ENCODE data around the gene STX8. TPM values are rescaled to one million over a fixed set of nuclear protein-coding genes. Genes with fewer than 3 reads are reported as not detected.

STX8 gene
- 48.4 and 55.1 TPM in 2 replicates for polyA plus RNA-seq (2013)

DNA sequence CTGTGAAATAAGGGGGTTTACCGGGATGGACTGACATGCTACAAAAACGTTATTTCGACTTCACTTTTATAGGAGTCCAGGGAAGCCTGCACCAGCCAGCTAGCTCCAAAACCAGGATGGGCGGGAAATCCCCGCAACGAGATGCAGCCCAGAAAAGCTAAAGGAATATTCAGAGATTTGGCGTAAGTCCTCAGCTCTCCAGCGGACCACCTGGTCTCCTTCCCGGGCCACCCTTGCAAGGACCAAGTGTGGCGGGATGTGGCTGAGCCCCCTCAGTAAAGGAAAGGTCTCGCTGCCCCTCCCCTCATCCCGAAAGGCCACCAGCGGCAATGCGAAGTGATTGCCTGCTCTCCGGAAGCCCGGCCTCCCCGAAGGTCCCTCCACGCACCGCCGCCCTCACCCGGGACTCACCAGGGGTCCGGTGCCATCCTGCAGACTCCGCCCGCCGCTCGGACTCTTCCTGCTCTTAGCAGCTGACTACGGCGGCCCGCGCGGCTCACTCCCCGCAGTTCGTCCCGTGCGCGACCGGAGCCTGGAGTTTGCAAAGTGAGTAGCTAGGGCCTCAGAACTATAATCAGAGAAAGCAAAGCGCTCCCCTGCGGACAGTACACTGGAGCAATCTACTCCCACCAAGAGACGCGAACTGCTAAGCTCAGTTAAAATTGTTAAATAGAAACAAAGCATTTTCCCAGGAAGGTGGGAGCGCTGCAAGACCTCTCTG, at the start of gene STX8:
TSS of gene STX8 (minus strand) at position 440 of the 721 bp plus-strand sequence. CDS start at position 428, 12 bp downstream.
- Histone ChIP-seq H2BK5ac (ENCODE audit: low read depth, low read length, poor library complexity) (peak within 1 kb of the TSS; percentile 19), H4K12ac (ENCODE audit: low read depth, low read length) (peak within 1 kb of the TSS; percentile 93), H3K27ac (ENCODE audit: low read depth, low read length) (peak within 1 kb of the TSS; percentile 7), H3K4me1 (ENCODE audit: control insufficient read depth in 1 of 2, insufficient read depth in 2 of 2, low read length in 2 of 2) (peaks cover 4 to 5% of the 10 kb centered on the region in 2 experiments), H2BK12ac (ENCODE audit: low read length) (no peak within 1 kb of the TSS), H3K18ac (ENCODE audit: low read length) (peak within 1 kb of the TSS; percentile 74), H3K4me2 (ENCODE audit: low read length) (peak within 1 kb of the TSS; percentile 92), H3K27me3 (ENCODE audit: insufficient read depth, low read length) (no peaks in the 10 kb centered on the region), H3K4ac (ENCODE audit: low read depth, low read length) (peak within 1 kb of the TSS; percentile 74), H3K79me2 (ENCODE audit: control insufficient read depth, insufficient read depth, low read length, poor library complexity) (peaks cover 4% of the 10 kb centered on the region), H3K4me3 (ENCODE audit: low read depth, low read length) (peak within 1 kb of the TSS; percentile 89), H3K14ac (ENCODE audit: low read length) (peak within 1 kb of the TSS; percentile 65), H2AK5ac (ENCODE audit: low read length) (no peak within 1 kb of the TSS), H3K9ac (ENCODE audit: low read length) (peak within 1 kb of the TSS; percentile 78), H4K91ac (ENCODE audit: low read depth, low read length) (peak within 1 kb of the TSS; percentile 21), H2AFZ (ENCODE audit: insufficient read depth, low read length, poor library complexity) (peak within 1 kb of the TSS; percentile 95), H3K9me3 (ENCODE audit: insufficient read depth, low read depth, low read length) (no peaks in the 10 kb centered on the region), H4K8ac (ENCODE audit: low read depth, low read length) (peak within 1 kb of the TSS; percentile 96), H2BK120ac (ENCODE audit: insufficient read depth, low read length, poor library complexity) (peak within 1 kb of the TSS; percentile 74), H3K36me3 (ENCODE audit: control insufficient read depth in 1 of 2, insufficient read depth in 2 of 2, low read length in 2 of 2) (no peaks in the 10 kb centered on the region), H3K23ac (ENCODE audit: low read length) (no peak within 1 kb of the TSS), H3K79me1 (ENCODE audit: low read length) (peaks cover 3% of the 10 kb centered on the region)
- DNase-seq: peak; percentile 75 to 87
- no CpG with 5 or more reads among the region's 42 CpGs for WGBS (ENCODE audit: extremely low coverage, insufficient coverage, insufficient read length)

DNA sequence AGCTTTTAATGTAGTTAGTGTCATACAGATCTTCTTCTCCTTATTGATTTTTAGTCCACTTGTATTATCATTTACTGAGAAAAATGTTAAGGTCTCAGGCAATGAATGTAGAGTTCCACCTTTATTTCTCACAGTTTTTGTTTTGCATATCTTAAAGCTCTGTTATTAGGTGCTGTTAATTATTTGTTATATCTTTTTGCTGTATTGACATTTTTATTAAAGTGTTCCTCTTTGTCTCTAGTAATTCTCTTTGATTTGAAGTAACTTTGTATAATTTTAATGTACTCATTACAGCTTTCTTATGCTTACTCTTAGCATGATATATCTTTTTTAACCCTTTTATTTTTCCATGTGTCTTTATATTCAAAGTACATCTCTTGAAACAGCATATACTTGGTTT, 47.3 kb upstream of the STX8 start:
- Histone ChIP-seq H2AFZ (ENCODE audit: insufficient read depth, low read length, poor library complexity) (no peak overlapping the region), H3K4me2 (ENCODE audit: low read length) (no peak overlapping the region), H3K23ac (ENCODE audit: low read length) (no peak overlapping the region), H3K79me2 (ENCODE audit: control insufficient read depth, insufficient read depth, low read length, poor library complexity) (no peaks in the 10 kb centered on the region), H3K14ac (ENCODE audit: low read length) (no peak overlapping the region), H3K27me3 (ENCODE audit: insufficient read depth, low read length) (no peaks in the 10 kb centered on the region), H3K36me3 (ENCODE audit: control insufficient read depth in 1 of 2, insufficient read depth in 2 of 2, low read length in 2 of 2) (no peaks in the 10 kb centered on the region), H2BK120ac (ENCODE audit: insufficient read depth, low read length, poor library complexity) (no peak overlapping the region), H4K12ac (ENCODE audit: low read depth, low read length) (no peak overlapping the region), H3K4ac (ENCODE audit: low read depth, low read length) (no peak overlapping the region), H3K4me1 (ENCODE audit: control insufficient read depth in 1 of 2, insufficient read depth in 2 of 2, low read length in 2 of 2) (no peaks in the 10 kb centered on the region), H3K27ac (ENCODE audit: low read depth, low read length) (no peak overlapping the region), H3K79me1 (ENCODE audit: low read length) (no peaks in the 10 kb centered on the region), H2AK5ac (ENCODE audit: low read length) (no peak overlapping the region), H3K4me3 (ENCODE audit: low read depth, low read length) (no peak overlapping the region), H3K9ac (ENCODE audit: low read length) (no peak overlapping the region), H3K9me3 (ENCODE audit: insufficient read depth, low read depth, low read length) (peaks cover 1% of the 10 kb centered on the region), H2BK12ac (ENCODE audit: low read length) (no peak overlapping the region), H4K8ac (ENCODE audit: low read depth, low read length) (no peak overlapping the region), H2BK5ac (ENCODE audit: low read depth, low read length, poor library complexity) (no peak overlapping the region), H4K91ac (ENCODE audit: low read depth, low read length) (no peak overlapping the region), H3K18ac (ENCODE audit: low read length) (no peak overlapping the region)
- DNase-seq: no peak

GRCh38 chr17:9615486-9615885, 39.9 kb upstream of the STX8 start:
- no peak overlapping the region for H3K4me2 ChIP-seq (ENCODE audit: low read length)
- WGBS (ENCODE audit: extremely low coverage, insufficient coverage, insufficient read length): no CpG with 5 or more reads among the region's 2 CpGs
- H4K12ac ChIP-seq (ENCODE audit: low read depth, low read length): no peak overlapping the region
- DNase-seq: peak; percentile 42 to 57
- no peak overlapping the region for H3K18ac ChIP-seq (ENCODE audit: low read length)
- H2AFZ ChIP-seq (ENCODE audit: insufficient read depth, low read length, poor library complexity): no peak overlapping the region
- no peak overlapping the region for H2AK5ac ChIP-seq (ENCODE audit: low read length)
- H2BK5ac ChIP-seq (ENCODE audit: low read depth, low read length, poor library complexity): no peak overlapping the region
- no peaks in the 10 kb centered on the region for H3K36me3 ChIP-seq (ENCODE audit: control insufficient read depth in 1 of 2, insufficient read depth in 2 of 2, low read length in 2 of 2)
- H3K27ac ChIP-seq (ENCODE audit: low read depth, low read length): no peak overlapping the region
- no peaks in the 10 kb centered on the region for H3K27me3 ChIP-seq (ENCODE audit: insufficient read depth, low read length)
- H2BK12ac ChIP-seq (ENCODE audit: low read length): no peak overlapping the region
- no peaks in the 10 kb centered on the region for H3K4me1 ChIP-seq (ENCODE audit: control insufficient read depth in 1 of 2, insufficient read depth in 2 of 2, low read length in 2 of 2)
- no peak overlapping the region for H3K4me3 ChIP-seq (ENCODE audit: low read depth, low read length)
- H3K9me3 ChIP-seq (ENCODE audit: insufficient read depth, low read depth, low read length): no peaks in the 10 kb centered on the region
- H2BK120ac ChIP-seq (ENCODE audit: insufficient read depth, low read length, poor library complexity): no peak overlapping the region
- H3K14ac ChIP-seq (ENCODE audit: low read length): no peak overlapping the region
- H3K9ac ChIP-seq (ENCODE audit: low read length): no peak overlapping the region
- H3K79me1 ChIP-seq (ENCODE audit: low read length): no peaks in the 10 kb centered on the region
- H4K91ac ChIP-seq (ENCODE audit: low read depth, low read length): no peak overlapping the region
- H3K4ac ChIP-seq (ENCODE audit: low read depth, low read length): no peak overlapping the region
- H4K8ac ChIP-seq (ENCODE audit: low read depth, low read length): no peak overlapping the region
- H3K79me2 ChIP-seq (ENCODE audit: control insufficient read depth, insufficient read depth, low read length, poor library complexity): no peaks in the 10 kb centered on the region
- H3K23ac ChIP-seq (ENCODE audit: low read length): no peak overlapping the region

DNA sequence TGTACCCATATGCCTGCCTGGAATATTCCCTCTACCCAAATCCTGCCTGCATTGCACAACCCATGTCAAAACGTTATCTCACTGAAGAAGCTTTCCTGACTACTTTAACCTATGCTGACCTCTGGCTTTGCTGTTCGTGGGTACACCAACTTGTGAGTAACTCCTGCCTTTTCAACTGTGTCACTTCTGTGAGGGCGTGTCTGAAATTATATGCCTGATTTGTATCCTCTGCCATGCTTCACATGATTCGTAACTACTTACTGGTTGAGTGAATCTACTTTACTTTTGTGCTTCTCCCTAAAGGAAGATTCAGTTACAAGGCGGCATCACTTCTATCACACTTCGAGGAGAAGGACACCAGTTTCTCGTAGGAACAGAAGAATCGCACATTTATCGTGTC, 36.4 kb upstream of the STX8 start:
- Histone ChIP-seq H3K4me3 (ENCODE audit: low read depth, low read length) (no peak overlapping the region), H2BK12ac (ENCODE audit: low read length) (no peak overlapping the region), H2BK5ac (ENCODE audit: low read depth, low read length, poor library complexity) (no peak overlapping the region), H3K23ac (ENCODE audit: low read length) (no peak overlapping the region), H4K12ac (ENCODE audit: low read depth, low read length) (no peak overlapping the region), H3K18ac (ENCODE audit: low read length) (no peak overlapping the region), H3K27me3 (ENCODE audit: insufficient read depth, low read length) (no peaks in the 10 kb centered on the region), H3K79me2 (ENCODE audit: control insufficient read depth, insufficient read depth, low read length, poor library complexity) (no peaks in the 10 kb centered on the region), H3K27ac (ENCODE audit: low read depth, low read length) (no peak overlapping the region), H2AFZ (ENCODE audit: insufficient read depth, low read length, poor library complexity) (no peak overlapping the region), H4K91ac (ENCODE audit: low read depth, low read length) (no peak overlapping the region), H3K79me1 (ENCODE audit: low read length) (no peaks in the 10 kb centered on the region), H2BK120ac (ENCODE audit: insufficient read depth, low read length, poor library complexity) (no peak overlapping the region), H4K8ac (ENCODE audit: low read depth, low read length) (no peak overlapping the region), H3K4me2 (ENCODE audit: low read length) (no peak overlapping the region), H3K36me3 (ENCODE audit: control insufficient read depth in 1 of 2, insufficient read depth in 2 of 2, low read length in 2 of 2) (no peaks in the 10 kb centered on the region), H3K9me3 (ENCODE audit: insufficient read depth, low read depth, low read length) (no peaks in the 10 kb centered on the region), H3K9ac (ENCODE audit: low read length) (no peak overlapping the region), H3K4me1 (ENCODE audit: control insufficient read depth in 1 of 2, insufficient read depth in 2 of 2, low read length in 2 of 2) (no peaks in the 10 kb centered on the region), H2AK5ac (ENCODE audit: low read length) (no peak overlapping the region), H3K14ac (ENCODE audit: low read length) (no peak overlapping the region), H3K4ac (ENCODE audit: low read depth, low read length) (no peak overlapping the region)
- no CpG with 5 or more reads among the region's 9 CpGs for WGBS (ENCODE audit: extremely low coverage, insufficient coverage, insufficient read length)
- DNase-seq: no peak
